Measurements from ENCODE around the gene TOP2B.

The TOP2B gene

GRCh38 chr3:25587975-25588374 is 76.7 kb downstream of the TOP2B start:
- no peaks in the 10 kb centered on the region for H4K20me1 ChIP-seq (ENCODE audit: insufficient read depth, low read length, poor library complexity, severe bottlenecking)
- H3K36me3 ChIP-seq (ENCODE audit: insufficient read depth, low read length): no peaks in the 10 kb centered on the region
- TF ChIP-seq CTCF (conservative IDR thresholded peaks at IDR 0.05; ENCODE audit: low read length): no peak
- no peak for TF ChIP-seq EZH2phosphoT487 (IDR thresholded peaks at IDR 0.05; ENCODE audit: borderline replicate concordance)
- H2AFZ ChIP-seq (ENCODE audit: low read length): no peak overlapping the region
- H3K4me1 ChIP-seq (ENCODE audit: insufficient read depth, low read length, poor library complexity, severe bottlenecking): no peaks in the 10 kb centered on the region
- H3K4me3 ChIP-seq (ENCODE audit: low read length, poor library complexity, severe bottlenecking): no peak overlapping the region
- no peaks in the 10 kb centered on the region for H3K9me3 ChIP-seq (ENCODE audit: insufficient read depth, low read depth, low read length)
- H3F3A ChIP-seq (ENCODE audit: low read depth): no peaks in the 10 kb centered on the region
- H3K9ac ChIP-seq (ENCODE audit: low read depth, low read length, poor library complexity, severe bottlenecking): no peak overlapping the region
- H3K27me3 ChIP-seq (ENCODE audit: insufficient read depth, low read length, poor library complexity, severe bottlenecking): no peaks in the 10 kb centered on the region
- no peaks in the 10 kb centered on the region for H3K9me2 ChIP-seq (replicated peaks; ENCODE audit: low read depth, low read length)
- no peaks in the 10 kb centered on the region for H3K79me2 ChIP-seq (ENCODE audit: insufficient read depth, low read length)
- no peak overlapping the region for H3K4me2 ChIP-seq (ENCODE audit: low read depth, low read length, poor library complexity, severe bottlenecking)

GRCh38 chr3:25587526-25587925 is 77.2 kb downstream of the TOP2B start:
- H3K9ac ChIP-seq (ENCODE audit: low read depth, low read length, poor library complexity, severe bottlenecking): no peak overlapping the region
- no peaks in the 10 kb centered on the region for H3K9me2 ChIP-seq (replicated peaks; ENCODE audit: low read depth, low read length)
- no peak overlapping the region for H2AFZ ChIP-seq (ENCODE audit: low read length)
- H3K4me1 ChIP-seq (ENCODE audit: insufficient read depth, low read length, poor library complexity, severe bottlenecking): no peaks in the 10 kb centered on the region
- no peaks in the 10 kb centered on the region for H3K36me3 ChIP-seq (ENCODE audit: insufficient read depth, low read length)
- no peaks in the 10 kb centered on the region for H3K27me3 ChIP-seq (ENCODE audit: insufficient read depth, low read length, poor library complexity, severe bottlenecking)
- no peaks in the 10 kb centered on the region for H3K9me3 ChIP-seq (ENCODE audit: insufficient read depth, low read depth, low read length)
- no peaks in the 10 kb centered on the region for H4K20me1 ChIP-seq (ENCODE audit: insufficient read depth, low read length, poor library complexity, severe bottlenecking)
- H3F3A ChIP-seq (ENCODE audit: low read depth): no peaks in the 10 kb centered on the region
- TF ChIP-seq EZH2phosphoT487 (IDR thresholded peaks at IDR 0.05; ENCODE audit: borderline replicate concordance): no peak
- no peak for TF ChIP-seq CTCF (conservative IDR thresholded peaks at IDR 0.05; ENCODE audit: low read length)
- H3K79me2 ChIP-seq (ENCODE audit: insufficient read depth, low read length): no peaks in the 10 kb centered on the region
- no peak overlapping the region for H3K4me3 ChIP-seq (ENCODE audit: low read length, poor library complexity, severe bottlenecking)
- H3K4me2 ChIP-seq (ENCODE audit: low read depth, low read length, poor library complexity, severe bottlenecking): no peak overlapping the region

- Histone ChIP-seq H3K36me3 (ENCODE audit: insufficient read depth, low read length) (no peaks in the 10 kb centered on the region), H2AFZ (ENCODE audit: low read length) (no peak overlapping the region), H3F3A (ENCODE audit: low read depth) (no peaks in the 10 kb centered on the region), H4K20me1 (ENCODE audit: insufficient read depth, low read length, poor library complexity, severe bottlenecking) (no peaks in the 10 kb centered on the region), H3K79me2 (ENCODE audit: insufficient read depth, low read length) (no peaks in the 10 kb centered on the region), H3K27me3 (ENCODE audit: insufficient read depth, low read length, poor library complexity, severe bottlenecking) (no peaks in the 10 kb centered on the region), H3K9me3 (ENCODE audit: insufficient read depth, low read depth, low read length) (no peaks in the 10 kb centered on the region), H3K9me2 (replicated peaks; ENCODE audit: low read depth, low read length) (no peaks in the 10 kb centered on the region), H3K4me1 (ENCODE audit: insufficient read depth, low read length, poor library complexity, severe bottlenecking) (no peaks in the 10 kb centered on the region), H3K4me2 (ENCODE audit: low read depth, low read length, poor library complexity, severe bottlenecking) (no peak overlapping the region), H3K9ac (ENCODE audit: low read depth, low read length, poor library complexity, severe bottlenecking) (no peak overlapping the region), H3K4me3 (ENCODE audit: low read length, poor library complexity, severe bottlenecking) (no peak overlapping the region)
- TF ChIP-seq EZH2phosphoT487 (IDR thresholded peaks at IDR 0.05; ENCODE audit: borderline replicate concordance) (no peak), CTCF (conservative IDR thresholded peaks at IDR 0.05; ENCODE audit: low read length) (no peak)
Measured at GRCh38 chr3:25587094-25587493, 77.6 kb downstream of the TOP2B start.
